Stimulated activated CD8-positive, alpha-beta memory T cell treated with anti-CD3 and anti-CD28 coated beads, Interleukin-2, amount 100 ng/mL, for 1 hour (primary cell): ENCODE measurements around the gene OMP.

Experiments
- DNase-seq, 2 donors: peaks; one replicate each; pipeline ENCODE4 v3.0.0-alpha.2; 2020; ENCODE audit warnings: low read depth in 2 of 2

Gene OMP

DNA sequence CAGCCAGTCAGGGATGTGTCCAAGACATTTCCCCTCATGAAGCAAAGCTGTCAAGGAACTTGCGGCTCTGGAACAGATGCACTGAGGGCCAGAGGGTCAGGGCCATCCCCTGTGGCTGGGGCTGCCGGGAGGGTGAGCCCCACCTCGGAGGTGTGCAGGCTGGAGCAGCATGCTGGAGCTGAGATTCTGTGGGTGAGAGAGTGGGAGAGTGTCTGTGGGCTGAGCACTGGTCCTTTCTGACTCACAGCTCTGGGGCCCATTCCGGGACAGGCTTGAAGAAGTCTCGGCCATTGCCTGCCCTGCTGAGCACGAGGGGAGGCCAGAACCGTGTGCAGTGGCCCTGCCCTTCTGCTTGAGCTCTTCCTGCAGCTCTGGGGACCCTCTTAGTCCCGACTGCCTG is 2.1 kb downstream of the OMP start:
- DNase-seq: no peak

DNA sequence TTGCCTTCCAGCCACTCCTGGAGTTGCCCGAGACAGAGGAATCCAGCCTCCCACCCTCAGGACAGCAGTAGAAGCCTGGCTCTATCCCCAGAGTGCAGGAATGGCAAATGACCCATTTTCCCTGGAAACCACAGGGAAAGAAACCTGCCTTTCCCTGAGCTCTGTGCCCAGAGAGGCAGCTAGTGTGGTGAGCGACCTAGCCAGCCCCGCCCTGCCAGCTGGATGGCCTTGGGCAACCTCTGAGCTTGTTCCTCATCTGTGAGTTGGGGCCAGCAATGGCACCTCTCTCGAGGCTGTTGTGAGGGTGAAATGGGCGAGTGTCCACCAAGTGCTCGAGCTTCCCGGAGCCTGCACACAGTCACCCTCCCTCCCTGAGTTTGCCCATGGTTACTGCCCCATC is 3.7 kb downstream of the OMP start:
- no peak for DNase-seq

DNA sequence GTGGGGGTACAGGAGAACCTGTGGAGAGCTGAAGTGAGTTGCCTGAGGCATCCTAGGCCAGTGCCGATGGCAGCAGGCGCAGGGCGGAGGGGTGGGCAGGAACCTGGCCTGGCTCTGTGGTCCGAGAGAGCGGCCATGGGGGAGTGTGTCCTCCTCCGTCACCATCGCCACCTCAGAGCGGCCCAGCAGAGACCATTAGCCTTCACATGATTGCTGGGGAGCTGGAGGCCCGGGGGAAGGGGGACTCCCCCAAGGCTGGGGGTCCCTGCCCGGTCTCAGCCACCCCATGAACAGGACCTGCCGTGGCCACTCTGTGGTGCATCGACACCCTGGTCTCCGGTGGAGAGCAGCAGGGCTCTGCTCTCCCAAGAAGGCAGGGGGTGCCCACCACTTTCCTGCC is 4.1 kb downstream of the OMP start:
- no peak for DNase-seq

DNA sequence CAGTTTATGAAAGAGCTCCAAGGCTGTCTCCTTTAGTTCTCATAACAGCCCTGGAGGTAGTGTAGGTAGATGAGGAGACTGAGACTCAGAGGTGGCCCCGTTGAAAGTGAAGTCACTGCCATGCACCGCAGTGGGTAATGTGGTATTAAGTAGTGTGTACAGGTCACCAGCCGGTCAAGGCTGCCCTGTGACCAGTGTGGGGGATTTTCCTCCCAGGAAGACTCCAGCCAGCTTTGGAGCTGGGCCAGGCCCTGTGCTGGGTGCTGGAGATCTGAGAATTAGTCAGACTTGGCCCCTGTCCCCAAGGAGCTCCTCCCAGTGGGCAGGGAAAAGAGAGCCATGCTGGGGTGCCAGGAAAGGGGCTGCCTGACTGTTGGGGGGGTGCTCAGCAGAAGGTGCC is 5.3 kb downstream of the OMP start:
- no peak for DNase-seq

DNA sequence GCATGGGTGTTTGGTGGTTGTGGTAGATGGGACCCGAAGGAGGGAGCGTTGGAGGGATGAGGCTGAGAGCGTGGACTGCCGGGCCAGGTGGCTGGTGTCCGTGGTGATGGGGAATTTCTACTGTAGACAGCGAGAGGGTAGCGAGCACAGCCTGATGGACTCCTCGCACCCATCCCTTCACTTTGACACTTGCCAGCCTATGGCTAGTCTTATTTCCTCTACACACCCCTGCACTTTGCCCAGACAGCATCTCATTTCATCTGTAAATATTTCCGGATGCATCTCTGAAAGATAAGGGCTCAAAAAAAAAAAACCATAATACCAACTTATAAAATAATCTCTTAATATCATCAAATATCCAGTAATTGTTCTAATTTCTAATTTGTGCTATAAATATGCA is 5.8 kb downstream of the OMP start:
- DNase-seq: no peak

DNA sequence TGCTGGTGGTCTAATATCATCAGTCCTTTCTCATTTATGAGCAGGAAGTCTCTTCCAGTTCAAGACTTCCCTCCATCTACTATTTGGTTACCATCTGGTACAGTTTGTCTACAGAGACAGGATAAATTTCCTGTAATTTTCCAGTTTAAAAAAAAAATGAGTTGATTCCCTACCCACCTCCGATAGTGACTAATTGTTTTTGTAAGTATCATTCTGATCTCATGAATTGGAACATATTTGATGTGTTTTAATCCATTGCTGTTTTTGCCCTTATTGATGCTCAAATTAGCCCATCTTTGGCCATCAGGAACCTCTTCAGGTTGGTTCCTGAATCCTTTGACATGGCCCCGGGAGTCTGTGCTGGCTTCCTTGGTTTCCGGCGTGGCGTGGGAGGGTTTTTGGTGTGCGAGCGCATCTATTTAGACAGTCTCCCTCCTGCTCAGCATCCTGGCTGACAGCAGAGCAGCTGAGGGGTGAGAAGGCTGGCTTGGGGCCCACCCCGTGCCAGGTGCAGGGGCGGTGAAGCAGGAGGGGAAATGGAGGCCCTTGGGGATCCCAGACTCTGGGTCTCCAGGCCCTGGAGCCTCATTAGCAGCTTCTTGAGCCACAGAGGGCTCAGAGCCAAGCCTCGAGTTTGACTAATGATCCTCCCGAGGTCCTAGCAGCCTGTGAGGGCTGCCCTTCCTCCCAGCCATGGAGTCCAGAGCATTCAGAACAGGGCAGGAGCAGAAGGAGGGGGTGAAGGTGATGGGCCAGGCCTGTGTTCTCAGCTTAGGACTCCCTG is 6.8 kb downstream of the OMP start:
- DNase-seq: no peak

DNA sequence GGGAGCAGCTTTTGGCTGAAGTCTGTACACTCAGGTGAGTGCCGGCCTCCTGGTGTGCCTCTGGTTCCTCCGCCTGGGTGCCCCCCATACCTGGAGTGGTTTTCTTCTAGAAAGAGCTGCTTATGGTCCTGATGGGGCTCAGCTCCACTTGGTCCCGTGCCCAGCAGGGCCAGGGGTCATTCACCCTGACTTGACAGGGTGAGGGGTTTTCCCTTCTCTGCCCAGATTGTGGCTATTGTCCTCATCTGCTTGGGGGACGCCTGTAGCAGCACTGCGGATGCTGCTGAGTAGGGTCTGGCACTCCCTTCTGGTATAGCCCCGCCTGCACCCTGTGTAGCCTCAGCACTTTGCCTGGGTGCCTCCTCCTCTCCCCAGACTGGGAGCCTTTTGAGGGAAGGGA is 8.2 kb downstream of the OMP start:
- no peak for DNase-seq

DNA sequence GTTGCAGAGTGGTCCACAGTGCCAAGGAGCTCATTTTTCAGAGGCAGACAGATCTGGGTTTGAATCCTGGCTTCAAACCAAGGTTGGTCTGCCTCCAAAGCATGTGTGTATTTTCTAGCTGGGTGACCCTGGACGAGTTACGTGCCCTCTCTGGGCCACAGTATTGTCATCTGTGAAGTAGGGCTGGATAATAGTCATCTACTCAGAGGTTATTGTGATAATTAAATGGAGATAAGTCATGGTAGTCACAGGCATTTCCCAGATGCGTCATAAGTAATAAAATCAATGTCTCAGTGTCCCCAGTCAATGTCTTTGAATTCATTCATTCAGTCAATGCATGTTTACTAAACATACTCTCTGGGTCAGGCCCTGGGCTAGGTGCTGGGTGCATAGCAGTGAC is 8.6 kb downstream of the OMP start:
- no peak for DNase-seq

DNA sequence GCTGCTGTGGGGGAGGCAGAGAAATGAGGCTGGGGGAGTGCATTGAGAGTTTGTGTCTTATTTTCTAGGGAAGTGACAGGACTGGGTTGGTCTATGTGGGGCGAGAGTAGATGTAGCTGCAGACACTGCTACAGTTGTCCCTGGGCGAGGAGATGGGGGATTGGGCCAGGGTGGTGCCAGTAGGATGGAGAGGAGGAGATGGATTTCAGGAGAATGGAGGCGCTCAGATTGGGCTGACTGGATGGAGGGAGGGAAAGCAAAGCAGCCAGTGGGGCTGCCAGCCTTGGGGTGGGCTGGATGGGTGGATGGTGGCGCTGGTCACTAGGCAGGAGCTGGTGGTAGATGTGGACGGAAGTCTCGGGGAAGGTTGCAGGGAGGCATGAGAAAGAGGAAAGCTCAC is 9.3 kb downstream of the OMP start:
- no peak for DNase-seq

DNA sequence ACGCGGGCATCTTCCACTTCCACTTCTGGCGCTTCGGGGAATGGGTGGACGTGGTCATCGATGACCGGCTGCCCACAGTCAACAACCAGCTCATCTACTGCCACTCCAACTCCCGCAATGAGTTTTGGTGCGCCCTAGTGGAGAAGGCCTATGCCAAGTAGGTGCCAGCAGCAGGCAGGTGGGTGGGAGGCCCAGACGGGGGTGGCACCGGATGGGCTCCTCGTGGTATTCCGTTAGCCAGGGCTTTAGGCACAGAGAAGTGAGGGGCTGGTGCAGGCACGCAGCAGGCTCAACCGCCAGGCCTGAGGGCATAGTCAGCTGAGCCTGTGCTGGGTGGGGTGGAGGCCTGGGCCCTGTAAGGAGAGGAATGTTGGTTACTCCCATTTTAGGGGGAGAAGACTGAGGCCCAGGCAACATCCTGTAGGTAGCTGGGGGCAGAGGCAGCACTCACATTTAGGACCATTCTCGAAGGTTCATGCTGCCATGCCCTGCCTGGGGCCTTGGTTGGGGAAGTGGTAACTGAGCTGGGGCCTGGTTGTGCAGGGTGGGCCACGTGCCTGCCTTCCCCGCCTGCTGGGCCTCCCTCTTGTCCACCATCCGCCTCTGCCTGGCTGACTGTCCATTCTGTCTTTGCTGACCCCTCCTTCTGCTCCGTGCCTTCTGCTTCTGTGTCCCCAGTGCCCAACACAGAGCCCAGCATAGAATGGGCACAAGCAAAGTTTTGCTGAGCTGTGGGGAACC is 10.2 kb downstream of the OMP start:
- DNase-seq: no peak

DNA sequence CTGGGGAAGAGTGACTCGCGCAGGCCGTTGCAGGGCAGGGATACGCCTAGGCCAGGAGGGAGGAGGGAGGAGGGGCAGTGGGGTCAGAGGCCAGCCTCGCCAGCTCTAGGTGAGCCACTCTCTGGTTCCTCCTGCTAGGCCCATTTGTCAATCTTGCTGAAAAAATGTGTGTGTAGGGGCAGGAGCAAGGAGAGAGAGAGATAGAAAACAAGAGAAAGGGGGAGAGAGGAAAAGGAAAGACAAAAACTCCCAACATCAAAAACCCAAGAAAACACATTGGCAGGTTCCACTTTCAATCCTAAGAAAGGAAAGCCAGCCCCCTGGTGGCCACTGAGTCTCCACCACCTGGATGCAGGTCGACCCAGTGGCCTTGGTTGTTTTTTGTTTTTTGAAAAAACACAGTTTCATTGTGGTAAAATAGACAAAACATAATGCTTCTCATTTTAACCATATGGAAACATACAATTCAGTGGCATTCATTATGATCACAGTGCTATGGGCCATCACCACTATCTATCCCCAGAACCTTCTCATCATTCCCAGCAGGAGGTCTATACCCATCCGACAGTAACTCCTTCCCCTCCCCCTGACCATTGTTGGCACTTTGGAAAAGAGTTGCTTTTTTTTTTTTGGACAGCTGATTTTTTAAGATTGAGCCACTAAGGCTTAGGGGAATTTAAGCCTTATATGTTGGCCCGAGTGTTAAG is 10.9 kb downstream of the OMP start:
- no peak for DNase-seq

DNA sequence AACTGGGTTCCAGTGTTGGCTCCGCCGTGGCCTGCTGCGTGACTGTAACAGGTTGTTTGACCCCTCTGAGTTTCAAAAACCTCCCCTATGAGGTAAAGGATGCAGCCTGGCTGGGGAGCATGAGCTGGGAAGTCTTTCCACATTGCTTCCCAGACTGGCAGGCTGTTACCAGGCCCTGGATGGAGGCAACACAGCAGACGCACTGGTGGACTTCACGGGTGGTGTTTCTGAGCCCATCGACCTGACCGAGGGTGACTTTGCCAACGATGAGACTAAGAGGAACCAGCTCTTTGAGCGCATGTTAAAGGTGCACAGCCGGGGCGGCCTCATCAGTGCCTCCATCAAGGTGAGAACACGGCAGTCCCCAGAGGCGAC is 11.4 kb downstream of the OMP start:
- no peak for DNase-seq

DNA sequence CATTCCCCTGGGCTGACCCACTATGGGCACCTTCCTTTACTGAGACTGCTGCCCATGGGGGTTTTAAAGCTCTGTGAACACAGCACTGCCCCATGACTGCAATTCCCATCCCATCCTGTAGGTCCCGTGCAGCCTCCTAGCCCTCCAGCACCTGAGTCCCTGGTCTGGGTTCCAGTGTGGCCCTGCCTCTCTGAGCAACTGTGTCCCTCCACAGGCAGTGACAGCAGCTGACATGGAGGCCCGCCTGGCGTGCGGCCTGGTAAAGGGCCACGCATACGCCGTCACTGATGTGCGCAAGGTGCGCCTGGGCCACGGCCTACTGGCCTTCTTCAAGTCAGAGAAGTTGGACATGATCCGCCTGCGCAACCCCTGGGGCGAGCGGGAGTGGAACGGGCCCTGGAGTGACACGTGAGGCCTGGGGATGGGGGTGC is 12.6 kb downstream of the OMP start:
- no peak for DNase-seq

DNA sequence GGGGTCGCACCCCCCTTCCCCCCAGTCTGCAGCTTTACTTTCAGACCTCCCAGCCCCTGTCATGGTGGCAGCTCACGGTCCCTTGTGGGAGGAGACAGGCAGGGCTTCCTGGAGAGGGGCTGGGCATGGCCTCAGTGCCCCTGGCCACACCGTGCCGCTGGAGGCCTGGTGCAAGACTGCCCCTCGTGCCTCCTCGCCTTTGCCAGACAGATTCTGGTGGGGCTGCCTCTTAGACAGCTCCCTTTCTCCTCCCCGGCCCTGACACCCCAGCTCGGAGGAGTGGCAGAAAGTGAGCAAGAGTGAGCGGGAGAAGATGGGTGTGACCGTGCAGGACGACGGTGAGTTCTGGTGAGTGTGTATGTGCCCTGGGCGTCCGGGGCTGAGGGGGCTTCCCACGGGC is 13.3 kb downstream of the OMP start:
- no peak for DNase-seq

DNA sequence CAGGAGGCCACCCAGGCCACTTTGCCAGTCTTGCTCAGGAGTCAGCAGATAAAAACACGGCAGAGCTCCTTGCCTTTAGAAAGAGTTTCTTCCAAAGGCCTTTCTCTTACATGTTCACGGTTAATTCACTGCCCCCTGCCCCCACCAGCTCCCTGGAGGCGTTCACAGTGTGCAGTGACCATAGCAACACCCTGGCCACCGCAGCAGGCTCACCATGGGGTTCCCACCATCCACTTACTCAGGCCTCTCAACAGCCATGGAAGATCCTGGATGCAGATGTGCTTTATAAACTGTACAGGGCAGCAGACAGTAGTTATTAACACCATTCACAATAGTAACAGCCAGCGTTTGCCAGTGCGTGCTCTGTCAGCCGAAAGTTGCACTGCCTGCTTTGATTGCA is 14.9 kb downstream of the OMP start:
- DNase-seq: no peak

DNA sequence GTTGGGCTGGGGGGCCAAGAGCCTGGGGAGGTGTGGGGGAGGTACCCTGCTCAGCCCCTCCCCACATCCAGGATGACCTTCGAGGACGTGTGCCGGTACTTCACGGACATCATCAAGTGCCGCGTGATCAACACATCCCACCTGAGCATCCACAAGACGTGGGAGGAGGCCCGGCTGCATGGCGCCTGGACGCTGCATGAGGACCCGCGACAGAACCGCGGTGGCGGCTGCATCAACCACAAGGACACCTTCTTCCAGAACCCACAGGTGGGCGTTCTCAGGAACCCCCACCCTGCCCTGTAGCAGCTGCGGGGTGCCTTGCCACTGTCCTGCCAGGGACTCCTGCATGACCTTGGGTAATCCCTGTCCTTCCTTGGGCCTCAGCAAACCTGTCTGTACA is 15.4 kb downstream of the OMP start:
- no peak for DNase-seq

DNA sequence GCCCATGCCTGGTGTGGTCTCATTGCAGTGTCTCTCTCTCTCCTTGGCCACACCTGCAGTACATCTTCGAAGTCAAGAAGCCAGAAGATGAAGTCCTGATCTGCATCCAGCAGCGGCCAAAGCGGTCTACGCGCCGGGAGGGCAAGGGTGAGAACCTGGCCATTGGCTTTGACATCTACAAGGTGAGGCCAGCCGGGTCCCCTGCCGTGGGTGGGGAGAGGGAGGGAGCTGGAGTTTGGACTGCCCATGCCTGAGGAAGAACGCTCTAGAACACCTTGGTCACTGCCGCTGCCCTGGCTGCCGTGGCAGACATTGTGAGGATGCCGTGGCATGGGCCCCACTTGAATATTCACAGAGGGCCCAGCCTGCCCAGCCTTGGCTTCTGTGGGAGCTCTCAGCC is 16.3 kb downstream of the OMP start:
- DNase-seq: no peak

DNA sequence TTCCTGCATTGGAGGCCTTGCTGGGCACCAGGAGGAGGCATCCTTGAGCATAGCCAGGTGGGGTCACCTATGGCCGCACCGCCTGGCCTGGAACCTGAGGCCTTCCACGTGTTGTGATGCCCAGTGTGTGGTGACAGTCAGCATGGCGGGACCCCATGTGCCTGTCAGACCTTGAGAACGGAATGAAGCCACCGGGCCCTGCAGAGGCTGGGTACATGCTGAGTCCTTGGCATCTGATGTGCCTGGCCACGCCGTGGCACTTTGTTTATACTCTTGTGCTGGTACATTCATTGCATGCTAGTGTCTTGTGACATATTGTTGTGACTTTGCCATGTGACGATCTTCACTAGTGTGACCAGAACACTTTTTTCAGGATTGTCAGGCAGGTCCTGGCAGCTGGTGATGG is 16.9 kb downstream of the OMP start:
- no peak for DNase-seq

DNA sequence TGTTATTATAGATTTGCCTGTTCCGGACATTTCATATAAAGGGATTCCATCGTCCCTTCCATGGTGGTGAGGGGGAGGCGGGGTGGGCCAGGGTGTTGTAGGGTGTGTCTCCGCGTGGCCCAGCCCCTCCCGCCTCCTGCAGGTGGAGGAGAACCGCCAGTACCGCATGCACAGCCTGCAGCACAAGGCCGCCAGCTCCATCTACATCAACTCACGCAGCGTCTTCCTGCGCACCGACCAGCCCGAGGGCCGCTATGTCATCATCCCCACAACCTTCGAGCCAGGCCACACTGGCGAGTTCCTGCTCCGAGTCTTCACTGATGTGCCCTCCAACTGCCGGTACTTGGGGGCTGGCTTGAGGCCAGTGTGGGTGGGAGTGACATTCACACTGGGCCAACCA is 17.9 kb downstream of the OMP start:
- DNase-seq: no peak

DNA sequence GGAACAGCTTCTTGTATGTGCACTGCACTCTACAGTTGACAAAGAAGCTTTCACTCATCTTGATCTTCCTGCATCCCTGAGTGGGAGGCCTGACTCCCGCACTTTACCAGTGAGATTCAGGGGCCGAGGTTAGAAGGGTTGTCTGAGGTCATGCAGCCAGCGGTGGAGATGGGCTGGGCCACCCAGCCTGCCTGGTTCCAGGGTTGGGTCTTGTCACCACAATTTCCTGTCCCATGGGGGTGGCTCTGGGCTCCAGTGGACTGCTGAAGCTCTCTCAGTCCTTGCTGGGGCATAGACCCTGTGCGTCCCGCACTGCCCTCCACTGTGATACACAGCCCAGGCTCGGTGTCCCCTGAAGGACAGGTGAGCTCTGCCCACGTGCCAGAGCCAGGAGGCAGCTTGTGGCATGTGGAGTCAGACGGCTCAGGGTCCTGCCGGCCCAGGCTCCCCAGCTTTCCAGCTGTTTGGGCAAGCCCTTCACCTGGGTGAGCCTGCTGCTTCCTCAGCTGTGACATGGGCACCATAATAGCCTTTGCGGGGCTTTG is 18.5 kb downstream of the OMP start:
- DNase-seq: no peak

DNA sequence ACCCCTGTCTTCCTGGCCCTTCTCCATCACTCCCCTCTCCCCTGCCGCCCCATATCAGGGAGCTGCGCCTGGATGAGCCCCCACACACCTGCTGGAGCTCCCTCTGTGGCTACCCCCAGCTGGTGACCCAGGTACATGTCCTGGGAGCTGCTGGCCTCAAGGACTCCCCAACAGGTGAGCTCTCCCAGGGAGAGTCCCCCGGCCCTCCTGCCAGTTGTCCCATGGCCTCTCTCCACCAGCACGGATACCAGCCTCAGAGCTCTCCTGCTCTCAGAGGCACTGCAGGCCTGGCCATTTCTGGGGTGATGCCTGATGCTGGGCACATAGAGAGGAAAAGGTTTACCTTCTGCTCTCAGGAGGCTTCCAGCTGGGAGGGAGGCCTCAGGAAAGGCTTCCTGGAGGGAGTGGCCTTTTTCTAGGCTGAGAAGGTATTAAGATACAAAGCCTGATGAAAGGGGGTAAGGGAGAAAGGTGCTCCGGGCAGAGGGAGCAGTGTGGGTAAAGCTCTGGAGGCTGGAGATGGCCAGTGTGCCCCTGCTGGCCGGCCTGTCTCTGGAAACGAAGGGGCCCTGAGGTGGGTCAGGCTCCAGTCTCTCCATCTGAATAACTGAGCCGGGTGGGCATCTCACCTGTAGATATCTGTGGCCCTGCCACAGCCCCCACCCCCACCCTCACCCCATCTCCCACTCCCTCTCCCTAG is 19.4 kb downstream of the OMP start:
- no peak for DNase-seq

DNA sequence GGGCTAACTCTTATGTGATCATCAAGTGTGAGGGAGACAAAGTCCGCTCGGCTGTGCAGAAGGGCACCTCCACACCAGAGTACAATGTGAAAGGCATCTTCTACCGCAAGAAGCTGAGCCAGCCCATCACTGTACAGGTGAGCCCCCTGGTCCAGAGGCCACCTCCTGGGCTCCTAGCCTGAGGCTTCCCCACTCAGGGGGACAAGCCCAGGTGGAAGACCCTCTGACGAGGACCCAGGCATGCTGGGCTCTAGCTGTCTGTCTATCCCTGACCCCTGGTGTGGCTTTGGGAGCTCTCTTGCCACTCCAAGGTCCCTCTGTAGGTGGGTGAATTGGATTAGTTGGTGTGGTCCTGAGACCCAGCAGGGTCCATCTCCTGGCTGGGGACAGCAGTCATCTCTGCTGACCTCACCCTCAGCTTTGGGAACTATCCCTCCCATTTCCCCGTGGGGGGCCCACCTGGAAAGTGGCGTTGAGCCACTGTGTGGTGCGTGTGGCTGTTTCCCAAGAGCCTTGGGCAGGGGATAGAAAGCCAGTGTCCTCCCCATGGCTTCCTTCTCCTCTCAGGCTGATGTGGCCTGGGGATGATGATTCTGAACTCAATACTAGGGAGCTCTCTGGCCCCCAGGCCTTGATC is 20.1 kb downstream of the OMP start:
- DNase-seq: no peak
